Testis (tissue), 2 donors: ENCODE data around the gene RPS6KB2.

ENCODE experiments used
- CTCF ChIP-seq, 3 experiments: fragments of 450-650 bp in 2 of 3; fragments of 200-600 bp in 1 of 3; sonication (generic) in 1 of 3; IDR thresholded peaks; one replicate each; pipeline ENCODE4 v1.5.1; 2016 to 2019; ENCODE audit warnings: antibody characterized with exemption in 3 of 3, mild to moderate bottlenecking in 2 of 3, moderate library complexity in 1 of 3
- POLR2A ChIP-seq: fragments of 450-650 bp; IDR thresholded peaks from one replicate; pipeline ENCODE4 v1.6.1; 2017; ENCODE audit warnings: antibody characterized with exemption, mild to moderate bottlenecking, moderate library complexity

- TF ChIP-seq POLR2A (no peak), CTCF (IDR thresholded peaks at IDR 0.05) (no peak)
Measured at GRCh38 chr11:67437082-67437808, 9.0 kb downstream of the RPS6KB2 start, which contains the start of gene PTPRCAP.
